Heart right ventricle (tissue), 16 donors: ENCODE results near the gene BRS3. TPM values are rescaled to one million over a fixed set of nuclear protein-coding genes. Genes with fewer than 3 reads are reported as not detected.

Experiments
- ATAC-seq, 8 donors: fragments of 200-7000 bp; cut with Tn5 transposase; one replicate each; pipeline ENCODE4 v1.9.1; 2020; ENCODE audit warnings: mild to moderate bottlenecking in 8 of 8, moderate library complexity in 8 of 8, moderate number of reproducible peaks in 1 of 8
- DNase-seq, 2 donors: peaks; one replicate each; pipeline ENCODE4 v3.0.0-alpha.2; 2020
- H3K27ac ChIP-seq, 10 donors: fragments of 200-600 bp; sonication (generic) in 2 of 10; one replicate each; pipeline versions ENCODE4 v1.5.0 to v1.8.0; 2020 to 2022; ENCODE audit warnings: mild to moderate bottlenecking in 3 of 10
- H3K27me3 ChIP-seq, 7 donors: fragments of 200-600 bp; one replicate each; pipeline ENCODE4 v1.8.0; 2021 to 2022; ENCODE audit warnings: mild to moderate bottlenecking in 2 of 7
- H3K36me3 ChIP-seq, 9 donors: fragments of 200-600 bp; sonication (generic) in 1 of 9; one replicate each; pipeline versions ENCODE4 v1.5.0 to v1.8.0; 2020 to 2022; ENCODE audit warnings: mild to moderate bottlenecking in 2 of 9
- H3K4me1 ChIP-seq, 9 donors: fragments of 200-600 bp; sonication (generic) in 1 of 9; one replicate each; pipeline versions ENCODE4 v1.5.0 to v1.8.0; 2020 to 2022; ENCODE audit warnings: mild to moderate bottlenecking in 4 of 9
- H3K4me3 ChIP-seq, 10 donors: fragments of 200-600 bp; sonication (generic) in 2 of 10; one replicate each; pipeline versions ENCODE4 v1.5.0 to v1.8.0; 2020 to 2022; ENCODE audit warnings: mild to moderate bottlenecking in 7 of 10, moderate library complexity in 2 of 10
- H3K9me3 ChIP-seq, 11 donors: fragments of 200-600 bp in 10 of 11; sonication (generic) in 2 of 11; one replicate each; pipeline versions ENCODE4 v1.5.0 to v1.8.0; 2013 to 2022; ENCODE audit warnings: mild to moderate bottlenecking in 2 of 11, control low read depth in 1 of 11, moderate library complexity in 1 of 11
- WGBS, 2 donors: extraction: QIAGEN DNeasy Blood & Tissue Kit; methylation state at CpG; one replicate each; pipeline ENCODE4 v1.1.7; 2013; ENCODE audit warnings: inconsistent platforms in 1 of 2; 5-methylcytosine and 5-hydroxymethylcytosine counted together
- intact Hi-C, 10 donors: fragments of 100-400 bp; cut with DNase I; formaldehyde crosslinking; loops; one replicate each; pipeline versions ENCODE4 v1.11.1 to v1.14.2; 2022
- polyA plus RNA-seq, 2 donors: library from polyadenylated mRNA; stranded (reverse); fragments of 200-250 nt; gene quantifications; one replicate each; pipeline ENCODE4 v1.2.3, GENCODE V29; 2013
- total RNA-seq, 10 donors: library from RNA; stranded (reverse); fragmentation: NEBNext Ultra II Directional in 3 of 10; extraction: Animal tissue kit (Norgen Biotek cat#: 25700) in 3 of 10; gene quantifications; one replicate each; pipeline versions ENCODE4 v1.2.1 to v1.2.4, GENCODE V29; 2021 to 2023
- TF ChIP-seq, protein P1 (sequence below), 9 donors: fragments of 200-600 bp; sonication (generic) in 2 of 9; IDR thresholded peaks; one replicate each; pipeline versions ENCODE4 v1.5.0 to v1.8.0; 2021 to 2022; ENCODE audit warnings: antibody characterized with exemption in 9 of 9, mild to moderate bottlenecking in 5 of 9, moderate library complexity in 1 of 9
- donor health status: Arrhythmogenic right ventricular cardiomyopathy.
- donor health status: ischemic (EF 13 %, LVEDD 7.1; RV severe dilation, severe dysfunction).
- donor health status: healthy with polysubstance abuse.
- donor health status: DM: no; HTN: yes; CAD: no.
- donor health status: DM: no; HTN: no; CAD: no.
- donor health status: ischemic (EF 25% LVEDD 6.9; RV normal size, moderate dysfunction).
- donor health status: ischemic (EF 25% LVEDD 5.7; RV mildly dilated, moderate dysfunction).
- donor health status: healthy.
- donor health status: DM: yes; HTN: yes; CAD: no.
- donor health status: Ischemic cardiomyopathy.
- donor health status: ischemic (EF 35%, LVEDD 5.7; RV mildly dilated, moderate dysfunction).
- donor health status: nonischemic (EF 11% LVEDD 7.7; RV severe dilation, severe dysfunction).
- donor health status: DM: yes; HTN: yes; CAD: no.
- donor health status: PGD.
- donor health status: ischemic (EF 29% LVEDD 5.4; RV normal size, mild dysfunction).
- donor health status: nonischemic (EF 23%, LVEDD 6.1; RV moderate dilation, normal function).

Gene BRS3
- total and polyA plus RNA-seq, 12 donors: not detected

DNA sequence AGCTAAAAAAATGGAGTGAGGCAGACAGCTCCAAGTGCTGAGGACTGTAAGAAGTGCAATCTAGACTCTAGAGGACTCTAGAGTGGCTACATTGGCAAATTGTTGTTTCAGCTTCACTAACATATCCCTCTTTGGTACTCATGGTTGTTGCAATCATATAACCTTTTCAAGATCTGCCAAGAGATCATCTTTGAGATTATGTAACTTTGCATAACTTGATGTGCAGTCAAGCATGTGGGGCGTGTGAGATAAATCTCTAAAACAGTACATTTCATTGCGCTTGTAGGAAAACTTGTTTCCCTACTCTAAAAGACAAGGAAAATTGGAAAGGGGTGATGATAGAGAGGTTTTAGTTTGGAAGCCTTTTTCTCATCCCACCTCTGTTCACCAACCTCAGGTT is 11.2 kb upstream of the BRS3 start:
- Histone ChIP-seq H3K4me3 (no peak overlapping the region), H3K27ac (no peak overlapping the region), H3K9me3 (no peaks in the 10 kb centered on the region), H3K4me1 (peaks cover 0 to 5% (median 0%) of the 10 kb centered on the region in 9 donors), H3K36me3 (no peaks in the 10 kb centered on the region), H3K27me3 (peaks cover 0 to 13% (median 0%) of the 10 kb centered on the region in 7 donors)
- intact Hi-C loops: no loop called here
- ATAC-seq (no peak), DNase-seq (no peak)
- 92 to 100% methylated on average over 2 of the region's 2 CpGs for WGBS, 2 donors
- TF ChIP-seq, protein P1, sequence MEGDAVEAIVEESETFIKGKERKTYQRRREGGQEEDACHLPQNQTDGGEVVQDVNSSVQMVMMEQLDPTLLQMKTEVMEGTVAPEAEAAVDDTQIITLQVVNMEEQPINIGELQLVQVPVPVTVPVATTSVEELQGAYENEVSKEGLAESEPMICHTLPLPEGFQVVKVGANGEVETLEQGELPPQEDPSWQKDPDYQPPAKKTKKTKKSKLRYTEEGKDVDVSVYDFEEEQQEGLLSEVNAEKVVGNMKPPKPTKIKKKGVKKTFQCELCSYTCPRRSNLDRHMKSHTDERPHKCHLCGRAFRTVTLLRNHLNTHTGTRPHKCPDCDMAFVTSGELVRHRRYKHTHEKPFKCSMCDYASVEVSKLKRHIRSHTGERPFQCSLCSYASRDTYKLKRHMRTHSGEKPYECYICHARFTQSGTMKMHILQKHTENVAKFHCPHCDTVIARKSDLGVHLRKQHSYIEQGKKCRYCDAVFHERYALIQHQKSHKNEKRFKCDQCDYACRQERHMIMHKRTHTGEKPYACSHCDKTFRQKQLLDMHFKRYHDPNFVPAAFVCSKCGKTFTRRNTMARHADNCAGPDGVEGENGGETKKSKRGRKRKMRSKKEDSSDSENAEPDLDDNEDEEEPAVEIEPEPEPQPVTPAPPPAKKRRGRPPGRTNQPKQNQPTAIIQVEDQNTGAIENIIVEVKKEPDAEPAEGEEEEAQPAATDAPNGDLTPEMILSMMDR (IDR thresholded peaks at IDR 0.05): no peak

- DNase-seq: no peak
- WGBS, 2 donors: 62 to 81% methylated on average over 2 of the region's 2 CpGs
- Histone ChIP-seq H3K4me1 (peaks cover 0 to 5% (median 0%) of the 10 kb centered on the region in 9 donors), H3K36me3 (no peaks in the 10 kb centered on the region), H3K27me3 (peaks cover 0 to 13% (median 0%) of the 10 kb centered on the region in 7 donors), H3K4me3 (no peak overlapping the region), H3K9me3 (no peaks in the 10 kb centered on the region), H3K27ac (no peak overlapping the region)
- TF ChIP-seq, protein P1 (IDR thresholded peaks at IDR 0.05): peak in 1 of 9 donors; percentile 11
- ATAC-seq: no peak
- intact Hi-C loops: no loop called here
Observed at GRCh38 chrX:136477026-136477425, 10.7 kb upstream of the BRS3 start.

- no peaks in the 10 kb centered on the region for H3K36me3 ChIP-seq
- intact Hi-C loops: no loop called here
- H3K27ac ChIP-seq: no peak overlapping the region
- peaks cover 0 to 5% (median 0%) of the 10 kb centered on the region in 9 donors for H3K4me1 ChIP-seq
- H3K27me3 ChIP-seq: peaks cover 0 to 36% (median 0%) of the 10 kb centered on the region in 7 donors
- no peaks in the 10 kb centered on the region for H3K9me3 ChIP-seq
- DNase-seq (peak in 1 of 2 donors; percentile 5), ATAC-seq (peak in 4 of 8 donors; percentile 33 to 65 (median 48))
- no peak overlapping the region for H3K4me3 ChIP-seq
- WGBS, 2 donors: 10 to 13% methylated on average over 4 of the region's 4 CpGs
- TF ChIP-seq, protein P1 (IDR thresholded peaks at IDR 0.05): no peak
Observed at GRCh38 chrX:136480383-136480782, 7.4 kb upstream of the BRS3 start.

GRCh38 chrX:136488706-136489105 is 959 bp downstream of the BRS3 start:
- TF ChIP-seq, protein P1 (IDR thresholded peaks at IDR 0.05): no peak
- Histone ChIP-seq H3K36me3 (no peaks in the 10 kb centered on the region), H3K9me3 (no peaks in the 10 kb centered on the region), H3K27ac (no peak overlapping the region), H3K4me3 (no peak overlapping the region), H3K4me1 (no peaks in the 10 kb centered on the region), H3K27me3 (peaks cover 0 to 86% (median 4%) of the 10 kb centered on the region in 7 donors)
- ATAC-seq (no peak), DNase-seq (no peak)
- WGBS, 2 donors: 56 to 63% methylated on average over 5 of the region's 5 CpGs
- intact Hi-C loops: no loop called here
